GM10248 (cell line): ENCODE measurements around the gene SNX18.

Source experiments
- CTCF ChIA-PET: fragments of 300-600 bp; sonication (Branson Sonifier 250); formaldehyde crosslinking; extraction: SDS; loops from one replicate; lab custom pipeline; 2021; ENCODE audit warnings: antibody characterized with exemption; lab: Yijun Ruan, JAX
- POLR2A ChIA-PET: fragments of 350-650 bp; sonication (Branson Sonifier 250); formaldehyde crosslinking; extraction: SDS; loops from one replicate; lab custom pipeline; 2020; ENCODE audit warnings: antibody characterized with exemption; lab: Yijun Ruan, JAX
- DNase-seq: peaks from one replicate; pipeline ENCODE4 v3.0.0; 2012; ENCODE audit errors: extremely low spot score
- CTCF ChIP-seq: IDR thresholded peaks from 2 replicates; pipeline ENCODE4 v1.5.1; 2012; ENCODE audit warnings: mild to moderate bottlenecking, low read depth; ENCODE audit errors: extremely low read depth, missing control alignments, control extremely low read depth

SNX18 gene

DNA sequence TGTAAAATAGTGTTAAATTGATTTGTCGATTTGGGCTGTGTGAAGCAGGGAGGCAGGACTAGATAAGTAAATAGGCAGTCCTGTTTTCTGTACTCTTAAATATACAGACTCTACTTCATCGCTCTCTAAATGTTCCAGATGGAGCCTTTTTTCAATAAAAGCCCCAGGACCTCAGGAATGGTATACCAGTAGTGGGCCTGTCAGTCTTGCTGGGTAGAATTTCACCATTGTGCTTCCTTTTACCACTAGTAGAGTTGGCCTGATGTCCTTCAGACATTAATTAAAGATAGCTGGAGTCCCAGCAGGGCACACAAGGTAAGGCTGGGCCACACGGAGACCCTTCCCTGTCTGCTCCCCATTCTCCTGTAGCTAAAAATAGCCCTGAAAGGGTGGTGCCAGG, 6.0 kb downstream of the SNX18 start:
- ChIA-PET POLR2A (no interaction called here), CTCF (interaction anchor here (1.9 to 2.1 kb wide), 2 partner anchors 10 to 14 kb away, joined by 5 to 8 read pairs; no protein-coding TSS in a partner anchor)
- TF ChIP-seq CTCF: no peak
- no peak for DNase-seq

- DNase-seq: no peak
- ChIA-PET CTCF (interaction anchor here (1.9 to 2.1 kb wide), 2 partner anchors 9 to 14 kb away, joined by 5 to 8 read pairs; no protein-coding TSS in a partner anchor), POLR2A (no interaction called here)
- no peak for TF ChIP-seq CTCF
Observed at GRCh38 chr5:54524082-54524481, 6.5 kb downstream of the SNX18 start.

DNA sequence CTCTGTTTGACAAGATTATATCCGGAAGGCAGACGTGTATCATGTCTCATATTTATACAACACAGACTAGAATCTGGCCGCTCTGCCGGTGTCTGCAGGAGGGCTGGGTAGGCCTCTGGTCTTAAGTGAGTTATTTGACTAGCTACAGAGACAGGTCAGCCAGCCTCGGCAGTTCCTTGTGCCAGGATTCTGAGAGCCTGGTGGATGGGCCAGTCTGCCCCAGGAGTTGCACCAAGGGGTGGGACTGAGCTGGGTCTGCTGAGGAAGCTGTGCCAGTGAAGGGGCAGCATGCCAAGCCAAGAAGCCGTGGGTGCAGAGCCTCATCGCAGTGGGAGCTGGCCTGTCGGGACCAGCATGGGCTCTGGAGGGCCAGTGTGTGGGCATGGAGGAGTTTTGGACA, 7.1 kb downstream of the SNX18 start:
- ChIA-PET CTCF (interaction anchor here (0.8 to 6.2 kb wide), 8 partner anchors 7 to 348 kb away, joined by 3 to 33 read pairs (median 4); partner anchors contain the start of gene SNX18), POLR2A (no interaction called here)
- no peak for DNase-seq
- no peak for TF ChIP-seq CTCF

DNA sequence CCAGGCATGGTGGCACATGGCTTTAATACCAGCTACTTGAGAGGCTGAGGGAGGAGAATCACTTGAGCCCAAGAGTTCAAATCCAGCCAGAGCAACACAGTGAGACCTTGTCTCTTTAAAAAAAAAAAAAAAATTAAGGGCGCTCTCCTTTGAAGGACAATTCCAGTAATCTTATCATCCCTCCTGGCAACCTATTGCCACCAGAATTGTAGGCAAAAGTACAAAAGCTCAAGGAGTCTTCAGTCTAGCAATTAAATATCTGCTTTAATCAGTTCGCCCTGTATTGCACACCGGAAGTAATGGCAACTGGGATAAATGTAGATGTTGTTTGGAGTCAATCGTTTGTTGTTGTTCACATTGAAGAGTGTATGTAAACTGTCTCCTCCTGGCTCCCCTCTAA, 7.7 kb downstream of the SNX18 start:
- no peak for TF ChIP-seq CTCF
- ChIA-PET POLR2A (no interaction called here), CTCF (interaction anchor here (0.8 to 6.2 kb wide), 8 partner anchors 8 to 347 kb away, joined by 3 to 33 read pairs (median 4); partner anchors contain the start of gene SNX18)
- no peak for DNase-seq

DNA sequence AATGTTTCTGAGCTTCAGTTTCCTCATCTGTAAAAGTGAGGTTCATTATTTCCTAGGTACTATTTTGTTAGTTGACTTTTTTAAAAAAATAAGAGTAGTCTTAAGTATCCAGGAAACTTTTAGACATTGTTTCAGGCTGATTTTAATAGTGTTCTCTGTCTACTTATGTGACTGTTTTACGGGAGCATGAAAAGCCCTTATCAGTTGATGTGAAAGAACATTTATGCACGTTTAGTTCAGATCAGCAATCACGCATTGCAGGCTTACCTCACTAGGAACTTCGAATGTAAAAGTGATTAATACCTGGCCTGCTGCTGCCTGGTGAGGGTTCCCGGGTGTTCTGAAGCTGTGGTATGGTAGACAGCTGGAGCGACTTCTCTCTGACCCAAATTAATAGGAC, 8.1 kb downstream of the SNX18 start:
- ChIA-PET CTCF (interaction anchor here (0.8 to 6.2 kb wide), 6 partner anchors 8 to 347 kb away, joined by 3 to 33 read pairs (median 4); partner anchors contain the start of gene SNX18), POLR2A (no interaction called here)
- no peak for DNase-seq
- TF ChIP-seq CTCF: no peak

DNA sequence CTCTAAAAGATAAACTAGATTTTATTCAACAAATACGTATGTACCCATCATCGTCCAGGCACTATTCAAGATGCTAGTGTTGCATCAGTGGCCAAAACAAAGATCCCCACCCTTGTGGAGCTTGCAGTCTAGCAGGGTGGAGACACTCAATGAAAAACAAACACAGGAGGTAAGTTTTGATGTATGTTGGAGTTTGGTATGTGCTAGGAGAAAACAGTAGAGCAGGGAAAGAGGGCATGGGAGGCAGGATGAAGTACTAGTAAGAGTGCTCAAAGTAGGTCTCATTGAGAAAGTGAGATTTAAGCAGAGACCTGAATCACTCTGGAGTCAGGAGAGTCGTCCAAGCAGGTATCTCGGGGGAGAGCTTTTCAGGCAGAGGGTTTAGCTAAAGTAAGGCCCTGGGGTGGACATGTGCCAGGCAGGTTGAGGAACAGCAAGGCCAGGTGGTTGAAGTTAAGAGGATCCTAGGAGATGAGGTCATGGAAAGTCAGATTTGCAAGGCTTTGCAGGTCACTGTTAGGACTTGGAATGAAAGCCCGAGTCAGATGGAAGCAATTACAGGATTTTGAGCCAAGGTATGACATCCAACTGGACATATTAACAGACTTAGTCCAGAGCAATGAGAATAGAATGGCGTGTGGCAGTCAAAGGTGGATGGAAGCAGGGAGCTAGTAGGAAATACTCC, 9.2 kb downstream of the SNX18 start:
- POLR2A ChIA-PET: no interaction called here
- DNase-seq: no peak
- CTCF ChIA-PET: interaction anchor here (1.4 to 6.2 kb wide), 3 partner anchors 10 to 318 kb away, joined by 4 to 33 read pairs (median 9); partner anchors contain the start of gene SNX18

More for the DNA sequence above, 9.2 kb downstream of the SNX18 start:
- TF ChIP-seq CTCF: no peak
